Natural killer cell (primary cell): ENCODE results near the gene CSNK1G1. TPM values are rescaled to one million over a fixed set of nuclear protein-coding genes. Genes with fewer than 3 reads are reported as not detected.

Experiments used
- ATAC-seq, 3 donors: fragments of 150-1000 bp in 2 of 3; fragments of 200-7000 bp in 1 of 3; cut with Tn5 transposase; 1 replicate in 1 of 3; 2 replicates in 2 of 3; pipeline ENCODE4 v1.10.0; 2021; ENCODE audit warnings: mild to moderate bottlenecking in 2 of 3, moderate library complexity in 2 of 3
- DNase-seq, 2 donors: peaks; one replicate each; pipeline versions ENCODE4 v3.0.0 to v3.0.0-alpha.2; 2013 to 2021; ENCODE audit warnings: mixed read lengths in 1 of 2
- H3K27ac ChIP-seq: one replicate; pipeline ENCODE4 v1.5.1; 2013; ENCODE audit warnings: mild to moderate bottlenecking, low read length
- H3K27me3 ChIP-seq: one replicate; pipeline ENCODE4 v1.6.1; 2013; ENCODE audit warnings: low read length; ENCODE audit not compliant: control insufficient read depth, insufficient read depth
- H3K36me3 ChIP-seq: one replicate; pipeline ENCODE4 v1.6.1; 2013; ENCODE audit warnings: low read length; ENCODE audit not compliant: control insufficient read depth, insufficient read depth
- H3K4me1 ChIP-seq: one replicate; pipeline ENCODE4 v1.6.1; 2013; ENCODE audit warnings: low read length; ENCODE audit not compliant: control insufficient read depth, insufficient read depth
- H3K4me3 ChIP-seq: one replicate; pipeline ENCODE4 v1.5.1; 2013; ENCODE audit warnings: low read length
- H3K9me3 ChIP-seq: one replicate; pipeline ENCODE4 v1.6.1; 2013; ENCODE audit warnings: low read length; ENCODE audit not compliant: control insufficient read depth, insufficient read depth
- H3K27ac Mint-ChIP-seq, 2 donors: one replicate each; pipeline ENCODE4 v1.8.0; 2022; ENCODE audit warnings: mild to moderate bottlenecking in 2 of 2, mixed read lengths in 2 of 2, moderate library complexity in 1 of 2
- H3K27me3 Mint-ChIP-seq, 2 donors: one replicate each; pipeline ENCODE4 v1.8.0; 2022; ENCODE audit warnings: low read depth in 2 of 2, mixed read lengths in 2 of 2
- H3K36me3 Mint-ChIP-seq: one replicate; pipeline ENCODE4 v1.8.0; 2022; ENCODE audit warnings: mixed read lengths
- H3K4me1 Mint-ChIP-seq, 2 donors: one replicate each; pipeline ENCODE4 v1.8.0; 2022; ENCODE audit warnings: mixed read lengths in 2 of 2
- H3K4me3 Mint-ChIP-seq: one replicate; pipeline ENCODE4 v1.8.0; 2022; ENCODE audit warnings: mild to moderate bottlenecking, moderate library complexity, mixed read lengths
- H3K9me3 Mint-ChIP-seq, 2 donors: one replicate each; pipeline ENCODE4 v1.8.0; 2022; ENCODE audit warnings: mixed read lengths in 2 of 2
- WGBS: methylation state at CpG from one replicate; pipeline ENCODE4 v1.1.7; 2013; ENCODE audit warnings: missing lambda C conversion rate; ENCODE audit not compliant: insufficient coverage; 5-methylcytosine and 5-hydroxymethylcytosine counted together
- intact Hi-C: fragments of 100-400 bp; cut with micrococcal nuclease; formaldehyde crosslinking; loops from one replicate; pipeline ENCODE4 v1.14.2; 2022
- total RNA-seq, 4 donors: library from RNA; stranded (reverse); fragments of 120-200 nt in 1 of 4; gene quantifications; one replicate each; pipeline versions ENCODE4 v1.2.3 to v1.2.4, GENCODE V29; 2013 to 2022
- TF ChIP-seq, protein P1 (sequence below): fragments of 200-600 bp; IDR thresholded peaks from one replicate; pipeline ENCODE4 v1.8.0; 2022; ENCODE audit warnings: antibody characterized with exemption

Gene CSNK1G1
- total RNA-seq, 3 donors from 2014 or later (not counting 1 experiment from before 2014, with no cell fraction given) = 26.2 to 36.8 (median 34.0) TPM

DNA sequence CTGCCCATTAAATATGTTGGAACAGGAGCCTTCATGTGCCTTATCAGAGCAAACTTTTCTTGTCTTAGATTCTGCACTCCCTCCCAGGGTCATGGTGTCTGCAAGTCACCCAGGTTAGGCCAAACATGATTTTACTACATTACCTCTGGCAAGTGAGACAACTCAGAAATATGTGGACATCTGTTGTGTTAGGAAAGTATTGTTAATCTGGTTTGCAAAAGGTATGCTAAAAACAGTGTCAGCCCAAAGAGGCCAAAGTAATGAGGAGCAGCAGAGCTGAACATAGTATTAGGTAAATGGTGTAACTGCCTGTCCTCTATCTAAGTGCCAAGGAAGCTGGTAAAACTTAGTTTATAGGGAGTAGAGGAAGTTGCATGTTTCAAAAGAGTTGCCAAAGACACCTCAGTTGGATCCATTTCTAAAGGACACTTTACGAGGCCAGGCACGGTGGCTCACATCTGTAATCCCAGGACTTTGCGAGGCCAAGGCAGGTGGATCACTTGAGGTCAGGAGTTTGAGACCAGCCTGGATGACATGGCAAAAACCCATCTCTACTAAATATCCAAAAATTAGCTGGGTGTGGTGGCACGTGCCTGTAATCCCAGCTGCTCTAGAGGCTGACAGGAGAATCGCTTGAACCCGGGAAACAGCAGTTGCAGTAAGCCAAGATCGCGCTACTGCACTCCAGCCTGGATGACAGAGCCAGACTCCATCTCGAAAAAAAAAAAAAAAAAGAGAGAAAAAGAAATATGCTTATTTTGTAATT lies 170.6 kb downstream of the CSNK1G1 start:
- Histone ChIP-seq H3K27ac (no peak overlapping the region), H3K36me3 (peaks cover 4% of the 10 kb centered on the region), H3K27me3 (no peaks in the 10 kb centered on the region), H3K4me1 (no peaks in the 10 kb centered on the region), H3K9me3 (no peaks in the 10 kb centered on the region), H3K4me3 (no peak overlapping the region)
- Mint-ChIP-seq H3K36me3 (no peaks in the 10 kb centered on the region), H3K4me1 (no peaks in the 10 kb centered on the region), H3K9me3 (no peaks in the 10 kb centered on the region), H3K27me3 (no peaks in the 10 kb centered on the region), H3K4me3 (no peak overlapping the region), H3K27ac (no peak overlapping the region)
- intact Hi-C loops = no loop called here
- TF ChIP-seq, protein P1, sequence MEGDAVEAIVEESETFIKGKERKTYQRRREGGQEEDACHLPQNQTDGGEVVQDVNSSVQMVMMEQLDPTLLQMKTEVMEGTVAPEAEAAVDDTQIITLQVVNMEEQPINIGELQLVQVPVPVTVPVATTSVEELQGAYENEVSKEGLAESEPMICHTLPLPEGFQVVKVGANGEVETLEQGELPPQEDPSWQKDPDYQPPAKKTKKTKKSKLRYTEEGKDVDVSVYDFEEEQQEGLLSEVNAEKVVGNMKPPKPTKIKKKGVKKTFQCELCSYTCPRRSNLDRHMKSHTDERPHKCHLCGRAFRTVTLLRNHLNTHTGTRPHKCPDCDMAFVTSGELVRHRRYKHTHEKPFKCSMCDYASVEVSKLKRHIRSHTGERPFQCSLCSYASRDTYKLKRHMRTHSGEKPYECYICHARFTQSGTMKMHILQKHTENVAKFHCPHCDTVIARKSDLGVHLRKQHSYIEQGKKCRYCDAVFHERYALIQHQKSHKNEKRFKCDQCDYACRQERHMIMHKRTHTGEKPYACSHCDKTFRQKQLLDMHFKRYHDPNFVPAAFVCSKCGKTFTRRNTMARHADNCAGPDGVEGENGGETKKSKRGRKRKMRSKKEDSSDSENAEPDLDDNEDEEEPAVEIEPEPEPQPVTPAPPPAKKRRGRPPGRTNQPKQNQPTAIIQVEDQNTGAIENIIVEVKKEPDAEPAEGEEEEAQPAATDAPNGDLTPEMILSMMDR = no peak
- 97% methylated on average over 9 of the region's 9 CpGs for WGBS
- no peak for ATAC-seq
- no peak for DNase-seq

GRCh38 chr15:64182859-64183370 lies 173.1 kb downstream of the CSNK1G1 start:
- WGBS = 94% methylated on average over 4 of the region's 4 CpGs
- Histone ChIP-seq H3K27ac (no peak overlapping the region), H3K4me3 (no peak overlapping the region), H3K9me3 (no peaks in the 10 kb centered on the region), H3K27me3 (no peaks in the 10 kb centered on the region), H3K36me3 (peaks cover 17% of the 10 kb centered on the region), H3K4me1 (no peaks in the 10 kb centered on the region)
- DNase-seq (no peak), ATAC-seq (no peak)
- Mint-ChIP-seq H3K4me3 (no peak overlapping the region), H3K36me3 (peaks cover 11% of the 10 kb centered on the region), H3K27me3 (no peaks in the 10 kb centered on the region), H3K4me1 (no peaks in the 10 kb centered on the region), H3K9me3 (no peaks in the 10 kb centered on the region), H3K27ac (no peak overlapping the region)
- TF ChIP-seq, protein P1 = no peak
- intact Hi-C loops = no loop called here

DNA sequence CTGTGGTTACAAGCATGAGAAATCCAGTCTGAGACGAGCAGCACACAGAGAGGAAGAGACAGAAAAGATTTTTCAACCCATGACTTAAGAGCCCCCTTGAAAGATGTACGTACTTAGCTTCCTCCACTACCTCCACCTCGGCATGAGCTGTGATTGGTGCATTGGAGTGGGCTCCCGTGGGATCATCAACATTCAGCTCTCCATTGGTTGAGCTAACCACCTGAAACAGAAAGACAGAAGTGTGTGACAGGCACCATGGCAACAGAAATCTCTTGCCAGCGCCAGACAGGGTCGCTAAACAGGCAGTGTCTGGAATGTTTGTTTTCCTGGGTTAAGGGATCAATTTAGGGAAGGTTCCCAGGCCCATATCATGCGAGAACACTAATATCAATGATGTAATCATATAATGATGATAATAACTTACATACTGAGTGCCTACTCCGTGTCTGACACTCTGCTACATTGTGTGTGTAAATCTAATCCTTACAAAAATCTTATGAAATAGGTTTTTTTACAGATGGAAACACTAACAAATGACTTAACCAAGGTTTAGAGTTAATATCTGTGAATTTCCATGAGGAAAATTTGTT lies 175.6 kb downstream of the CSNK1G1 start:
- no peaks in the 10 kb centered on the region for H3K9me3 Mint-ChIP-seq
- no peaks in the 10 kb centered on the region for H3K27me3 Mint-ChIP-seq
- H3K36me3 Mint-ChIP-seq = peaks cover 18% of the 10 kb centered on the region
- ATAC-seq (no peak), DNase-seq (no peak)
- Histone ChIP-seq H3K4me3 (no peak overlapping the region), H3K4me1 (no peaks in the 10 kb centered on the region), H3K9me3 (no peaks in the 10 kb centered on the region), H3K27me3 (no peaks in the 10 kb centered on the region), H3K27ac (peak overlapping the region; percentile 50), H3K36me3 (peaks cover 23% of the 10 kb centered on the region)
- TF ChIP-seq, protein P1 = no peak
- intact Hi-C loops = no loop called here
- H3K4me1 Mint-ChIP-seq = no peaks in the 10 kb centered on the region
- H3K27ac Mint-ChIP-seq = no peak overlapping the region
- no peak overlapping the region for H3K4me3 Mint-ChIP-seq
- WGBS = 67% methylated on average over 5 of the region's 8 CpGs
